ENCODE results near the gene PGGT1B. TPM values are rescaled to one million over a fixed set of nuclear protein-coding genes. Genes with fewer than 3 reads are reported as not detected.

The PGGT1B gene
- total and polyA plus RNA-seq, 9 of the 15 experiments (the other 6 are each of a cell fraction or from before 2014, with no cell fraction given) = 5.3 to 33.7 (median 19.8) TPM

DNA sequence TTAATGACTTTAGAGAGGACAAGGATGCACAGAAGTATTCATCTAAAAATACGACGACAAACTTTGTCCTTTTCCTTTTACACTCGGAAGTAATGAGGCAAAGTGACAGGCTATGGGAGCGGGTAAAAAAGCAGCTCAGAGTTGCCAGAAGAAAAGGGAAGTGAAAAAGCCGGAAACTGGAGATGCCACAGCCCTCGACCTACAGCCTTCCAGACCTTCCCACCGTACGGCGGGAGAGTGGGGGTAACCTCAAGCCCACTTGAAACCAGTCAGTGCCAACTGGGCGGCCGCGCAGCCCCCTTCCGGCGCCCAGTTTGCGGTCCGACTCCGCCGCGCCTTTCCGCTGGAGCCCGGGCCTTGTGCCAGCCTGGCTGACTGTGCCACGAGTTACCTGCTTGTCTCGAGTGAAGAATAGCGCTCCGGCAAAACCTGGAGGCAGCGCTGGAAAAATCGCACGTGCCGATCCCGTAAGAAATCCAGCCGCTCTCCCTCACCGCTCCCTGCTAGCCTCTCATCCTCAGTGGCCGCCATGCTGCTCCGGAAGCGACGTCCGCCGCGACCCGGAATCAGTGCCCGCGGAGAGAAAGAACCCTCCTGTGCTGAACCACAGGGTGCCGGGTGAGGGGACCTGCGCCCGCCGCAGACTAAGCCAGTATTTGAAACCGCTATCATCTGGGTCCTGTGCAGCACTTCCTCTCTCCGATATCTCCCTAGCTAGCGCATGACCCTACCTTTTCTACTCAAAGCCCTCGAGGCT, at the start of gene PGGT1B (continued):
- TF ChIP-seq, protein P1, sequence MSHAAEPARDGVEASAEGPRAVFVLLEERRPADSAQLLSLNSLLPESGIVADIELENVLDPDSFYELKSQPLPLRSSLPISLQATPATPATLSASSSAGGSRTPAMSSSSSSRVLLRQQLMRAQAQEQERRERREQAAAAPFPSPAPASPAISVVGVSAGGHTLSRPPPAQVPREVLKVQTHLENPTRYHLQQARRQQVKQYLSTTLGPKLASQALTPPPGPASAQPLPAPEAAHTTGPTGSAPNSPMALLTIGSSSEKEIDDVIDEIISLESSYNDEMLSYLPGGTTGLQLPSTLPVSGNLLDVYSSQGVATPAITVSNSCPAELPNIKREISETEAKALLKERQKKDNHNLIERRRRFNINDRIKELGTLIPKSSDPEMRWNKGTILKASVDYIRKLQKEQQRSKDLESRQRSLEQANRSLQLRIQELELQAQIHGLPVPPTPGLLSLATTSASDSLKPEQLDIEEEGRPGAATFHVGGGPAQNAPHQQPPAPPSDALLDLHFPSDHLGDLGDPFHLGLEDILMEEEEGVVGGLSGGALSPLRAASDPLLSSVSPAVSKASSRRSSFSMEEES (CRISPR knock-in tag; IDR thresholded peaks at IDR 0.05) = no peak
- TF ChIP-seq, protein P2, sequence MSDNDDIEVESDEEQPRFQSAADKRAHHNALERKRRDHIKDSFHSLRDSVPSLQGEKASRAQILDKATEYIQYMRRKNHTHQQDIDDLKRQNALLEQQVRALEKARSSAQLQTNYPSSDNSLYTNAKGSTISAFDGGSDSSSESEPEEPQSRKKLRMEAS (CRISPR knock-in tag; IDR thresholded peaks at IDR 0.05) = peak; percentile 31; the same call in 1 of the 2 replicates
- TF ChIP-seq, protein P3, sequence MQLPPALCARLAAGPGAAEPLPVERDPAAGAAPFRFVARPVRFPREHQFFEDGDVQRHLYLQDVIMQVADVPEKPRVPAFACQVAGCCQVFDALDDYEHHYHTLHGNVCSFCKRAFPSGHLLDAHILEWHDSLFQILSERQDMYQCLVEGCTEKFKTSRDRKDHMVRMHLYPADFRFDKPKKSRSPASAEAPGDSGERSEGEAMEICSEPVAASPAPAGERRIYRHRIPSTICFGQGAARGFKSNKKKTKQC (CRISPR knock-in tag; IDR thresholded peaks at IDR 0.05) = no peak
- no peak for TF ChIP-seq RBM25 (IDR thresholded peaks at IDR 0.05; ENCODE audit: low read depth, low read length, severe bottlenecking)
- no peak for TF ChIP-seq MAFK (IDR thresholded peaks at IDR 0.05; ENCODE audit: low read length)
- TF ChIP-seq, protein P4, sequence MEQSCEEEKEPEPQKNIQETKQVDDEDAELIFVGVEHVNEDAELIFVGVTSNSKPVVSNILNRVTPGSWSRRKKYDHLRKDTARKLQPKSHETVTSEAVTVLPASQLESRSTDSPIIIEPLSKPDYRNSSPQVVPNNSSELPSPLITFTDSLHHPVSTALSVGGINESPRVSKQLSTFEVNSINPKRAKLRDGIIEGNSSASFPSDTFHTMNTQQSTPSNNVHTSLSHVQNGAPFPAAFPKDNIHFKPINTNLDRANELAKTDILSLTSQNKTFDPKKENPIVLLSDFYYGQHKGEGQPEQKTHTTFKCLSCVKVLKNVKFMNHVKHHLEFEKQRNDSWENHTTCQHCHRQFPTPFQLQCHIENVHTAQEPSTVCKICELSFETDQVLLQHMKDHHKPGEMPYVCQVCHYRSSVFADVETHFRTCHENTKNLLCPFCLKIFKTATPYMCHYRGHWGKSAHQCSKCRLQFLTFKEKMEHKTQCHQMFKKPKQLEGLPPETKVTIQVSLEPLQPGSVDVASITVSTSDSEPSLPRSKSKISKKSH (CRISPR knock-in tag; IDR thresholded peaks at IDR 0.05) = no peak
- no peak for TF ChIP-seq PHB2 (IDR thresholded peaks at IDR 0.05; ENCODE audit: low read depth)
- TF ChIP-seq, protein P5, sequence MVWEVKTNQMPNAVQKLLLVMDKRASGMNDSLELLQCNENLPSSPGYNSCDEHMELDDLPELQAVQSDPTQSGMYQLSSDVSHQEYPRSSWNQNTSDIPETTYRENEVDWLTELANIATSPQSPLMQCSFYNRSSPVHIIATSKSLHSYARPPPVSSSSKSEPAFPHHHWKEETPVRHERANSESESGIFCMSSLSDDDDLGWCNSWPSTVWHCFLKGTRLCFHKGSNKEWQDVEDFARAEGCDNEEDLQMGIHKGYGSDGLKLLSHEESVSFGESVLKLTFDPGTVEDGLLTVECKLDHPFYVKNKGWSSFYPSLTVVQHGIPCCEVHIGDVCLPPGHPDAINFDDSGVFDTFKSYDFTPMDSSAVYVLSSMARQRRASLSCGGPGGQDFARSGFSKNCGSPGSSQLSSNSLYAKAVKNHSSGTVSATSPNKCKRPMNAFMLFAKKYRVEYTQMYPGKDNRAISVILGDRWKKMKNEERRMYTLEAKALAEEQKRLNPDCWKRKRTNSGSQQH (CRISPR knock-in tag; IDR thresholded peaks at IDR 0.05) = no peak
- TF ChIP-seq CCNT2 (IDR thresholded peaks at IDR 0.05; ENCODE audit: borderline replicate concordance, extremely low read depth, insufficient read length, low read depth, low read length) = no peak
- no peak for TF ChIP-seq TSC22D4 (tag; IDR thresholded peaks at IDR 0.05)
- TF ChIP-seq, protein P6, sequence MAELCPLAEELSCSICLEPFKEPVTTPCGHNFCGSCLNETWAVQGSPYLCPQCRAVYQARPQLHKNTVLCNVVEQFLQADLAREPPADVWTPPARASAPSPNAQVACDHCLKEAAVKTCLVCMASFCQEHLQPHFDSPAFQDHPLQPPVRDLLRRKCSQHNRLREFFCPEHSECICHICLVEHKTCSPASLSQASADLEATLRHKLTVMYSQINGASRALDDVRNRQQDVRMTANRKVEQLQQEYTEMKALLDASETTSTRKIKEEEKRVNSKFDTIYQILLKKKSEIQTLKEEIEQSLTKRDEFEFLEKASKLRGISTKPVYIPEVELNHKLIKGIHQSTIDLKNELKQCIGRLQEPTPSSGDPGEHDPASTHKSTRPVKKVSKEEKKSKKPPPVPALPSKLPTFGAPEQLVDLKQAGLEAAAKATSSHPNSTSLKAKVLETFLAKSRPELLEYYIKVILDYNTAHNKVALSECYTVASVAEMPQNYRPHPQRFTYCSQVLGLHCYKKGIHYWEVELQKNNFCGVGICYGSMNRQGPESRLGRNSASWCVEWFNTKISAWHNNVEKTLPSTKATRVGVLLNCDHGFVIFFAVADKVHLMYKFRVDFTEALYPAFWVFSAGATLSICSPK (IDR thresholded peaks at IDR 0.05; ENCODE audit: borderline replicate concordance) = no peak
- no peak for TF ChIP-seq ZNF778 (CRISPR knock-in tag; IDR thresholded peaks at IDR 0.05)
- TF ChIP-seq, protein P7, sequence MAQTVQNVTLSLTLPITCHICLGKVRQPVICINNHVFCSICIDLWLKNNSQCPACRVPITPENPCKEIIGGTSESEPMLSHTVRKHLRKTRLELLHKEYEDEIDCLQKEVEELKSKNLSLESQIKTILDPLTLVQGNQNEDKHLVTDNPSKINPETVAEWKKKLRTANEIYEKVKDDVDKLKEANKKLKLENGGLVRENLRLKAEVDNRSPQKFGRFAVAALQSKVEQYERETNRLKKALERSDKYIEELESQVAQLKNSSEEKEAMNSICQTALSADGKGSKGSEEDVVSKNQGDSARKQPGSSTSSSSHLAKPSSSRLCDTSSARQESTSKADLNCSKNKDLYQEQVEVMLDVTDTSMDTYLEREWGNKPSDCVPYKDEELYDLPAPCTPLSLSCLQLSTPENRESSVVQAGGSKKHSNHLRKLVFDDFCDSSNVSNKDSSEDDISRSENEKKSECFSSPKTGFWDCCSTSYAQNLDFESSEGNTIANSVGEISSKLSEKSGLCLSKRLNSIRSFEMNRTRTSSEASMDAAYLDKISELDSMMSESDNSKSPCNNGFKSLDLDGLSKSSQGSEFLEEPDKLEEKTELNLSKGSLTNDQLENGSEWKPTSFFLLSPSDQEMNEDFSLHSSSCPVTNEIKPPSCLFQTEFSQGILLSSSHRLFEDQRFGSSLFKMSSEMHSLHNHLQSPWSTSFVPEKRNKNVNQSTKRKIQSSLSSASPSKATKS (CRISPR knock-in tag; IDR thresholded peaks at IDR 0.05) = no peak
- TF ChIP-seq HDAC8 (tag; IDR thresholded peaks at IDR 0.05) = 0 out of 2 replicates have a peak, but pooled peaks have one; percentile 54
- TF ChIP-seq ZNF584 (CRISPR knock-in tag; IDR thresholded peaks at IDR 0.05; ENCODE audit: low read depth) = peak; percentile 44; the same call in 1 of the 2 replicates
